Measurements from ENCODE around the gene UNC13B. TPM values are rescaled to one million over a fixed set of nuclear protein-coding genes. Genes with fewer than 3 reads are reported as not detected.

Gene UNC13B
- total and polyA plus RNA-seq, 2 of the 8 experiments (the other 6 are each of a cell fraction or from before 2014, with no cell fraction given) = 23.1 to 51.7 TPM

DNA sequence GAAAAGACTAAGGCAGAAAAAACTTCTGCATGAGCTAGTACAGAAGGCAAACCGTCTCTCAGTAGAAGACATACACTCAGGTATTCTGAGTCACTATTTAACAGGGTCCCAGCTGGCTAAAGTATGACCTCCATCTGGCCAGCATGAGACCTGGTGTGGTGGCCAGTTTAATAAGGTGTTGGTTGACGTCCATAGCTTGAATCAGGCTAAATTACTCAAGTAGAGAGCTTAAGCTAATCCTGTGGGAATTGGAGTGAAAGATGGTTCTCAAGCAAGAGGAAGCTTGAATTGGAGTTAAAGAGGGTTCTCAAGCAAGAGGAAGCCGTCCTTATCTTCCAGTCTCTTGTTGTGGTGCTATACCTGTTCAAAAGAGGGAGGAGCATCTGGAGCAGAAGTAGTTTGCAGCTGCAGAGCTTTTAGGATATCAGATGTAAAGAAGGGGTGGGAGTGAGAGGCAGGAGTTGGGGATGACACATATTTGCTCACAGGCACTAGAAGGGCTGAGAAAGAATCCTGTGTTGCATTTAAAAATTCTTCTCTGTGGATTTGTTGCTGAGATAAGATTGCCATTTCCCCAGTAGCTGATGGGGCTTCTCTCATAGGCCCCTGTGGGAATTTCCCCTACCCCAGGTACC, 192.0 kb downstream of the UNC13B start:
- Histone ChIP-seq H3K18ac (ENCODE audit: extremely low read depth, low read length) (no peak overlapping the region), H3K27ac (ENCODE audit: low read depth, low read length) (no peak overlapping the region), H2AFZ (ENCODE audit: low read length) (no peak overlapping the region), H3K36me3 (ENCODE audit: control insufficient read depth in 2 of 4, insufficient read depth in 4 of 4, low read length in 3 of 4) (no peaks in the 10 kb centered on the region), H3K4me3 (ENCODE audit: extremely low read depth in 1 of 4, insufficient read depth in 2 of 4, low read depth in 3 of 4, low read length in 4 of 4) (no peak overlapping the region), H4K91ac (replicated peaks; ENCODE audit: insufficient read length, low read length) (no peak overlapping the region), H3K14ac (ENCODE audit: insufficient read length) (no peak overlapping the region), H3K4me1 (replicated peaks in 1 of 4; ENCODE audit: control insufficient read depth in 3 of 4, insufficient read depth in 4 of 4, low read length in 3 of 4) (no peaks in the 10 kb centered on the region), H4K5ac (ENCODE audit: insufficient read length, low read depth, low read length) (no peak overlapping the region), H4K20me1 (replicated peaks in 1 of 2; ENCODE audit: control insufficient read depth in 1 of 2, insufficient read depth in 2 of 2, low read length in 2 of 2) (no peaks in the 10 kb centered on the region), H2BK15ac (ENCODE audit: low read length) (no peak overlapping the region), H3K9ac (replicated peaks in 1 of 4; ENCODE audit: extremely low read depth in 1 of 4, low read depth in 3 of 4, low read length in 3 of 4) (no peak overlapping the region), H2BK5ac (ENCODE audit: low read depth, low read length) (no peak overlapping the region), H2BK120ac (replicated peaks; ENCODE audit: low read depth, low read length) (no peak overlapping the region), H4K8ac (ENCODE audit: extremely low read depth, insufficient read depth, low read length) (no peak overlapping the region), H2AK5ac (ENCODE audit: low read depth, low read length) (no peak overlapping the region), H3K79me2 (ENCODE audit: control insufficient read depth in 1 of 2, insufficient read depth in 2 of 2, low read length in 2 of 2) (no peaks in the 10 kb centered on the region), H3K9me3 (ENCODE audit: insufficient read depth in 2 of 2, low read depth in 1 of 2, low read length in 1 of 2) (no peaks in the 10 kb centered on the region), H2BK12ac (ENCODE audit: low read depth, low read length) (no peak overlapping the region), H3K4ac (replicated peaks; ENCODE audit: insufficient read length, low read depth, low read length) (no peak overlapping the region), H3K23ac (ENCODE audit: insufficient read length) (no peak overlapping the region), H3K4me2 (ENCODE audit: insufficient read depth in 1 of 2, low read depth in 2 of 2, low read length in 2 of 2) (no peak overlapping the region), H3K79me1 (ENCODE audit: low read depth, low read length) (no peaks in the 10 kb centered on the region; the same call in 1 of the 2 replicates), H3K27me3 (replicated peaks in 1 of 4; ENCODE audit: control insufficient read depth in 3 of 4, extremely low read depth in 1 of 4, insufficient read depth in 3 of 4, low read length in 3 of 4) (no peaks in the 10 kb centered on the region), H2BK20ac (ENCODE audit: low read length) (no peak overlapping the region), H3K56ac (replicated peaks; ENCODE audit: insufficient read length, low read depth, low read length) (no peak overlapping the region), H3K23me2 (ENCODE audit: low read depth, low read length) (no peaks in the 10 kb centered on the region)
- WGBS, 2 experiments (ENCODE audit: extremely low coverage in 1 of 2, insufficient coverage in 1 of 2, insufficient read length in 1 of 2, insufficient replicate concordance in 2 of 2, low coverage in 1 of 2, low lambda C conversion rate in 2 of 2, missing lambda C conversion rate in 1 of 2) = 88% methylated on average over 3 of the region's 3 CpGs; no CpG with 5 or more reads in 1 of the 2 experiments
- no peak for FAIRE-seq
- CTCF ChIA-PET (ENCODE audit: partially characterized antibody) = interaction anchor here (0.7 to 3.4 kb wide), 7 partner anchors 9 to 236 kb away, joined by 3 to 13 read pairs (median 3); no protein-coding TSS in a partner anchor
- DNase-seq (ENCODE audit: low read depth in 1 of 2, low spot score in 2 of 2) = no peak
- POLR2A ChIA-PET (ENCODE audit: partially characterized antibody) = interaction anchor here (1.2 kb wide), 1 partner anchor 12 kb away, joined by 3 read pairs; no protein-coding TSS in a partner anchor
- TF ChIP-seq MAX (IDR thresholded peaks at IDR 0.05) = no peak
- no peak for TF ChIP-seq POLR2A (IDR thresholded peaks at IDR 0.05; ENCODE audit: control extremely low read depth in 1 of 2, low read depth in 2 of 2, low read length in 2 of 2)
- TF ChIP-seq PHF8 (conservative IDR thresholded peaks at IDR 0.05; ENCODE audit: low read depth, low read length) = no peak
- no peak for TF ChIP-seq TAF1 (IDR thresholded peaks at IDR 0.05; ENCODE audit: low read depth, low read length)
- TF ChIP-seq SAP30 (IDR thresholded peaks at IDR 0.05; ENCODE audit: insufficient read depth, insufficient replicate concordance, low read length) = no peak
- no peak for TF ChIP-seq EZH2 (IDR thresholded peaks at IDR 0.05; ENCODE audit: low read depth, low read length, severe bottlenecking)
- no peak for TF ChIP-seq CREB1 (IDR thresholded peaks at IDR 0.05)
- TF ChIP-seq SIRT6 (IDR thresholded peaks at IDR 0.05; ENCODE audit: low read length) = no peak
- TF ChIP-seq ASH2L (IDR thresholded peaks at IDR 0.05; ENCODE audit: low read length) = no peak
- TF ChIP-seq JUN (IDR thresholded peaks at IDR 0.05; ENCODE audit: low read depth, low read length) = no peak
- no peak for TF ChIP-seq RNF2 (IDR thresholded peaks at IDR 0.05; ENCODE audit: borderline replicate concordance, low read depth, low read length, missing control alignments, poor library complexity, severe bottlenecking)
- no peak for TF ChIP-seq TCF12 (IDR thresholded peaks at IDR 0.05; ENCODE audit: low read depth, low read length)
